ENCODE data around the gene PFN3. TPM values are rescaled to one million over a fixed set of nuclear protein-coding genes. Genes with fewer than 3 reads are reported as not detected.

PFN3 gene
- total RNA-seq, 4 donors from 2014 or later = not detected

GRCh38 chr5:177396078-177396477, 4.4 kb downstream of the PFN3 start:
- peaks cover 0 to 11% (median 8%) of the 10 kb centered on the region in 3 donors for H3K4me1 ChIP-seq
- no peak overlapping the region for H3K4me3 ChIP-seq
- no peaks in the 10 kb centered on the region for H3K36me3 ChIP-seq
- no peaks in the 10 kb centered on the region for H3K9me3 ChIP-seq
- peaks cover 61% of the 10 kb centered on the region for H3K27me3 ChIP-seq
- H3K27ac ChIP-seq = no peak overlapping the region
- ATAC-seq = no peak
- WGBS, 2 donors (ENCODE audit: low coverage in 1 of 2) = 38% methylated on average over 2 of the region's 8 CpGs; no CpG with 5 or more reads in 1 of the 2 donors
- TF ChIP-seq POLR2AphosphoS5 (IDR thresholded peaks at IDR 0.05) (no peak), CTCF (IDR thresholded peaks at IDR 0.05) (no peak), POLR2A (IDR thresholded peaks at IDR 0.05) (no peak), EP300 (IDR thresholded peaks at IDR 0.05) (no peak)

GRCh38 chr5:177393990-177394389, 6.5 kb downstream of the PFN3 start:
- Histone ChIP-seq H3K36me3 (no peaks in the 10 kb centered on the region), H3K4me3 (no peak overlapping the region), H3K27me3 (peaks cover 54% of the 10 kb centered on the region), H3K27ac (no peak overlapping the region), H3K4me1 (peaks cover 0 to 14% (median 5%) of the 10 kb centered on the region in 3 donors), H3K9me3 (no peaks in the 10 kb centered on the region)
- TF ChIP-seq EP300 (IDR thresholded peaks at IDR 0.05) (no peak), CTCF (IDR thresholded peaks at IDR 0.05) (no peak), POLR2A (IDR thresholded peaks at IDR 0.05) (no peak), POLR2AphosphoS5 (IDR thresholded peaks at IDR 0.05) (no peak)
- no peak for ATAC-seq
- 20 to 60% methylated on average over 1 of the region's 5 CpGs for WGBS, 2 donors (ENCODE audit: low coverage in 1 of 2)

- H3K4me1 ChIP-seq = peaks cover 0 to 16% (median 5%) of the 10 kb centered on the region in 3 donors
- no peak overlapping the region for H3K4me3 ChIP-seq
- no peaks in the 10 kb centered on the region for H3K9me3 ChIP-seq
- peaks cover 53% of the 10 kb centered on the region for H3K27me3 ChIP-seq
- no peaks in the 10 kb centered on the region for H3K36me3 ChIP-seq
- ATAC-seq = no peak
- WGBS, 2 donors (ENCODE audit: low coverage in 1 of 2) = 100% methylated on average over 1 of the region's 1 CpG; no CpG with 5 or more reads in 1 of the 2 donors
- no peak for TF ChIP-seq EP300 (IDR thresholded peaks at IDR 0.05)
- no peak for TF ChIP-seq POLR2AphosphoS5 (IDR thresholded peaks at IDR 0.05)
- TF ChIP-seq POLR2A (IDR thresholded peaks at IDR 0.05) = no peak
- TF ChIP-seq CTCF (IDR thresholded peaks at IDR 0.05) = no peak
- no peak overlapping the region for H3K27ac ChIP-seq
Measured at GRCh38 chr5:177393206-177393765, 7.2 kb downstream of the PFN3 start.

GRCh38 chr5:177392765-177393164, 7.7 kb downstream of the PFN3 start:
- peaks cover 0 to 16% (median 5%) of the 10 kb centered on the region in 3 donors for H3K4me1 ChIP-seq
- no peaks in the 10 kb centered on the region for H3K9me3 ChIP-seq
- H3K36me3 ChIP-seq = no peaks in the 10 kb centered on the region
- 83% methylated on average over 1 of the region's 5 CpGs; no CpG with 5 or more reads in 1 of the 2 donors for WGBS, 2 donors (ENCODE audit: low coverage in 1 of 2)
- no peak for ATAC-seq
- peaks cover 53% of the 10 kb centered on the region for H3K27me3 ChIP-seq
- H3K4me3 ChIP-seq = no peak overlapping the region
- TF ChIP-seq EP300 (IDR thresholded peaks at IDR 0.05) (no peak), POLR2A (IDR thresholded peaks at IDR 0.05) (no peak), POLR2AphosphoS5 (IDR thresholded peaks at IDR 0.05) (no peak), CTCF (IDR thresholded peaks at IDR 0.05) (no peak)
- H3K27ac ChIP-seq = no peak overlapping the region

All from gastroesophageal sphincter (tissue), 4 donors.